GM21390 (cell line): ENCODE data around the gene MERTK.
"Not testable (repeated sequence)": the region's sequence is repeated elsewhere in the genome, so short reads cannot be mapped to it uniquely, and the experiment has no call there.

Experiments
- ATAC-seq: cut with Tn5 transposase; IDR thresholded peaks from one replicate; pipeline ENCODE4 v1.9.1; 2021; ENCODE audit not compliant: unreplicated experiment

Gene MERTK

DNA sequence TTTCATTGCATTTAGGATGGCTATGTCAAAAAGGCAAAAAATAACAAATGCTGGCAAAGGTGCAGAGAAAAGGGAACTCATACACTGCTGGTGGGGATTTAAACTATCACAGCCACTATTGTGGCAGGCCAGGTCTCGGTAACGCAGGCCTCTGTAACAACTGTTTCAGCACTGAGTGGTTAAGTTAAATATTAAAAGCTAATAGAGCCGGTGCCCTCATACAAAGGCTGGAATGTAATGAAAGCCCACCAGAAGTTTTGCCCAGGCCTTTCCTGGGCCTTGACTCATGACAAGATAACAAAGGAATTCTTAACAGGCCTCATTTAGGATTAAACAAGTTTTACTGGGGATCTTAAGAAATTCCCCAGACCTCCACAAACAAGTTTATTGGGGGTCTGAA lies 10.7 kb downstream of the MERTK start:
- no peak for ATAC-seq

DNA sequence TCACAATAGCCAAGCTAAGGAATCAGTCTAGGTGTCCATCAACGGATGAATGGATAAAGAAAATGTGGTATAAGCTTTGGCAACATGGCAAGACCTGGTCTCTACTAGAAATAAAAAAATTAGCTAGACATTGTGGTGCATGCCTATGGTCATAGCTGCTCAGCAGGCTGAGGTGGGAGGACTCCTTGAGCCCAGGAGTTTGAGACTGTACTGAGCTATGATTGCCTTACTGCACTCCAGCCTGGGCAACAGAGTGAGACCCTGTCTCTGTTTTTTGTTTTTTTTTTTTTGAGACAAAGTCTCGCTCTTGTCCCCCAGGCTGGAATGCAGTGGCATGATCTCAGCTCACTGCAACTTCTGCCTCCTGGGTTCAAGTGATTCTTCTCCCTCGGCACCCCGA lies 11.6 kb downstream of the MERTK start:
- not testable (repeated sequence) for ATAC-seq

GRCh38 chr2:111910609-111911277 lies 12.3 kb downstream of the MERTK start:
- no peak for ATAC-seq

DNA sequence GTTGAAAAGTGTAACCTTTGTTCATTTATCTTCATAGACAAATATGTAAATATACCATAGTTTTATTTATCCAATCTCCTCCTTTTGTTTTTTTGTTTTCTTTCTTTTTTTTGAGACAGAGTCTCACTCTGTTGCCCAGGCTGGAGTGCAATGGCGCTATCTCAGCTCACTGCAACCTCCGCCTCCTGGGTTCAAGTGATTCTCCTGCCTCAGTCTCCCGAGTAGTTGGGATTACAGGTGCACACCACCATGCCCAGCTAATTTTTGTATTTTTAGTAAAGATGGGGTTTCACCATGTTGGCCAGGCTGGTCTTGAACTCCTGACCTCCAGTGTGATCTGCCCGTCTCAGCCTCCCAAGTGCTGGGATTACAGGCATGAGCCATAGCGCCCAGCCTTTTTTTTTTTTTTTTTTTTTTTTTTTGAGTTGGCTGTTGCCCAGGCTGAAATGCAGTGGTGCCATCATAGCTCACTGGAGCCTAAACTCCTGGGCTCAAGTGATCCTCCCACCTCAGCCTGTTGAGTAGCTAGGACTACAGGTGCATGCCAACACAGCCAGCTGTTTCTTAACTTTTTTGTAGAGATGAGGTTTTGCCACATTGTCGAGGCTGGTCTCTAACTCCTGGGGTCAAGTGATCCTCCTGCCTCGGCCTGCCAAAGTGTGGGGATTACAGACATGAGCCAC lies 13.0 kb downstream of the MERTK start:
- not testable (repeated sequence) for ATAC-seq

- no peak for ATAC-seq
Observed at GRCh38 chr2:111912547-111912946, 14.1 kb downstream of the MERTK start.

GRCh38 chr2:111917106-111917505 lies 18.7 kb downstream of the MERTK start:
- no peak for ATAC-seq

GRCh38 chr2:111918383-111918806 lies 20.0 kb downstream of the MERTK start:
- no peak for ATAC-seq

GRCh38 chr2:111919365-111919764 lies 21.0 kb downstream of the MERTK start:
- no peak for ATAC-seq

GRCh38 chr2:111919794-111920608 lies 21.6 kb downstream of the MERTK start:
- no peak for ATAC-seq

GRCh38 chr2:111923276-111923804 lies 24.9 kb downstream of the MERTK start:
- ATAC-seq = no peak

GRCh38 chr2:111924617-111925107 lies 26.3 kb downstream of the MERTK start:
- no peak for ATAC-seq

DNA sequence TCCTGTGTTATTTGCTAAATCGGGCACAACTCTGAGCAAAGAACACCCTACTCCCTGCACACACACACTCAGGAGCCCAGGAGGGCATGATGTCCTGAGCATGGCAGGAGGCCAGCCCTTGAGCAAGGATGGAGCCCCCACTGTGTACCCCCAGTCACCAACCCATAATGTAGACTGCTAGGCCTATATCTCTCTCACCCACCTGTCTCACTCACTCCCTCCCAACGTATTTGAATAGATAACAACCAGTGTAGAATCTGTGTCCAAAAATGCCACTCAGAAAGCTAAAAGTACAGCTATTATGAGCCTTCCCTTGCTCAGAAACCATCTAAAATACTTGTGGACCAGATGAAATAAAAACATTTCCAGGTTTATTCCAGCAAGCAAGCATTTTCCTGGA lies 29.3 kb downstream of the MERTK start:
- no peak for ATAC-seq

DNA sequence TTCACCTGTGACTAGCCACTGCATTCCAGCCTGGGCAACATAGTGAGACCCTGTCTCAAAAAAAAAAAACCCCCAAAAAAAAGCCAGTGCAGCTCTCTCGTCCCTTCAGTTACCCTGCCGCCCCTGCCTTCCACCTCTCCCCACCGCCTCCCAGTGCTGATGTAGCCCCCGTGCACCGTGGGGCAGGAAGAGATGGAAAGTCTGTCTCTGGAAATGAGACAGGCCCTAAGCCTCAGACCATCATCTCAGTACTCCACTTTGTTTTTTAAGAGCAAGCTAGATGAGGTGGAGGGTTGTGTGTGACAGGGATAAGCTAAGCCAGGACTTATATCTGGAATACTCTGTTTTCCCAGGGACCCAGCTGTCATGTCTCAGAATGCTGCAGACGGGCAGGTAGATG lies 32.0 kb downstream of the MERTK start:
- ATAC-seq = no peak

DNA sequence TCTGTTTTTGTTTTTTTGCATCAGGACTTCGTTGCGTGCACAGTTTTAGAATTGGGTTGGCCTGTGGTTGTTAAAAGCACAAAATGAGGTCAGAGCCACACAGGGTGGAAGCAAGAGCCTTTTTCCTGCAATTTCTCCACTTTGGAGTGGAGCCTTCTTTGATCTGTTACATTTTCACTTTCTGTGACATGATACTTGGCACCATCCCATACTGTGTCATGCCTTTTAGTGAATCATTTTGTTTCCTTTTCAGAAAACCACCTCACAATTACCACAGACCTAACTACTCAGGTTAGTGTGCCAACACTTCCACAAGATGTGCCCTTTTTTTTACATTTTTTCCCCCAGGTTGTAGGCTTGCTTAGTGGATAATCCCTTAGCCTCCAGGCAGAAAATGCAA lies 32.5 kb downstream of the MERTK start:
- ATAC-seq = no peak

DNA sequence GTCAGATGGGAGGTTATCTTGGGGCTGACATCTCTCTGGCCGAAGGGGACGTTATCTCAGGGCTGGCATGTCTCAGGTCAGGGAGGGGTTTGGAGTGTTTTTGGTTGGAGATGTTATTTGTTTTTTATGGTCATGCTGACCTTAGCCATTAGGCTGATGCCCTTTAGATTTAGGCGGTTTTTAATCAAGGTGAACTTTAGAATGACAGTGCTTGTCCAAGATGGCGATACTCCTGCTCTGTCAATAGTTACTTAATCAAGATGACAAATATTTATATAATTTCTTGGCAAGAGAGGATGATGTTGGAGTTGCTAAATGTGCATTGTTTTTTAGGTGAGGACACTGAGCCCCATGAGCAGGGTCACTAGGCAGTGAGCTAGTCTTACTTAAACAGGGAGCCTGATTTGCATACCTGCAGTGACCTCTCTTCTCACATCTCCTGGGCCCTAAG lies 34.5 kb downstream of the MERTK start:
- no peak for ATAC-seq

GRCh38 chr2:111933900-111934299 lies 35.5 kb downstream of the MERTK start:
- ATAC-seq = not testable (repeated sequence)

DNA sequence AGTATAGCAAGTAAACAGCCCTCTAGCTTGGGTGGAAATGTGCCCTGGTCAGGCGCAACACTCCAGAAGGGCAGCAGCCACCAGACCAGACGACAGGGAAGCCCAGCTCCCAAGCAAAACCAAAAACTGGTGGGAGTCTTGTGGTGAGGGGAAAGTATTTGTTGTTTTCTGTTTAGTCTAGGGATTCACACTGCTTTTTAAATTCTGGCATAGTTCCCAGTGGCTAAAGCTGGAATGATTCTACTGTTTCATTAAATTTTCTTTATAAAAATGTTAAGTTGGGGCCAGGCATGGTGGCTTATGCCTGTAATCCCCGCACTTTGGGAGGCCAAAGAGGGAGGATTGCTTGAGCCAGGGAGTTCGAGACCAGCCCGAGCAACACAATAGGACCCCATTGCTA lies 38.5 kb downstream of the MERTK start:
- ATAC-seq = no peak

DNA sequence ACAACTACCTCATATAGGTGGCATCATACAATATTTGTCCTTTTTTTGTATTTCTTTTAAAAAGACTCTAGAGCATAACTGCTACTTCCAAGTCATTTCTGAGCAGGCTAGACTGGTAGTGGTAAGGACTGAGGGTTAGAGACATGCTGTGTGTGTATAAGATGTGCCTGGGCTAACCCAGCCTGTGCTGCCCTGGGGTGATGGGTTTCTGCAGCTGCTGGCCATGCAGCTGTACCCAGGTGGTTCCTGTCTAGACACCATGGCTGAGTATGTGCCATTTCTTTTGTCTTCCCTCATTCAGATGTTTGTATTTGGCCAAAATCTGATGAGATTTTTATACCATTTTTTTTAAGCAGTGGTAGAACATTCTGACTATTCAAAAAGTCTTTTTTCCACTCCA lies 40.0 kb downstream of the MERTK start:
- ATAC-seq = no peak

DNA sequence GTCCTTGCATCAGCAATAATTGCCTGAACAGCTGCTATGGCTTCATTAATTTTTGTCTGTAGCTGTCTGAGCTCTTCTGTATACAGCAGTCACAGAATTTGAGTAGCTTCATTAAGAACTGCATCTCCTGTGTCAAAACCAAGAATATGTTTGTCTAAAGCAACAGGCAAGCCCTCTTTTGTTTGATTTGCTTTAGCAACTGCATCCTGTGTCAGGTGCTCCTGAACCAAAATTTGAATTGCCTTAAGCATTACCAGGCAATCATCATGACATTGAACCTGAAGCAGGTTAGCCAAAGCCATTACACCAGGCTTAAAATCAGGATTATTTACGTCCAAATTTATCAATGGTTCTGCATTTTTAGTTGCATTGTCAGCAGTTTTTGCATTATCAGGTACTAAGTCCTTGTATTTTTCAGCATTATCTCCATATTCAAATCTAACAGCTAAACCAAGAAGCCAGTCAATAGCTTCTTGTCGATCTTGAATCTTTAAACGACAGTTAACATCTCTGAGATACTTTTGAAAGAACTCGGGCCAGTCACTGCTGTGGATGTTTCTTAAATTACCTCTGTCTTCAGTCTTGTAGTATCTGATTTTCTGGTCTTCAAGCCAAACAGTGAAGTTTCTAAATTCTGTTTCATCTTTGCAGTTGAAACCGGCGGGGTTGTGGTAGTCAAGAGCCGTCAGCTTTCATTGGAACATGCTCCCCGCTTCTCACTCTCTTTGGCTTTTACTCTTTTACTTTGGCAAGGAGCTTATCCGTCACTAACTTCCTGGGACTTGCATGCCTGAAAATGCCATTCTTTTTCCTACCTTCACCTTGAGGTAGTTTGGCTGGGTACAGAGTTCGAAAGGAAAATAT lies 42.2 kb downstream of the MERTK start:
- no peak for ATAC-seq

DNA sequence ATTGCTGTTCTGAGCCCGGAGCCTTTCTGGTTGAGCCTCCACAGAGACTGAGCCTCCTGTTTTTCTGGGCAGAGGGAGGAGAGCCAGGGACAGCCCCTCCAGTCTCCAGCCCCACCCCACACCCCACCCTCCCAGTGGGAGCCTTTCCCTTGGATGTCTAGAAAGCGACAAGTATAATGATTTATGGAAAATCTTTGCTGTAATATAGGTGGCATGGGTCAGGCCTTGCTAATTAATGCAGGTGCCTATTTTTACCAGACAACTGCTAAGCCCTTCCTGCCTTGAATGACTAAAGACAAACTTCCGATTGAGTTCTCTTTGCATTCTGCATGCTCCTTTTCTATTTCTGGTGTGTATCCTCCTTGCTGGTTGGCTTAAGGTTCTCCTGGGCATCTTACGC lies 43.1 kb downstream of the MERTK start:
- ATAC-seq = no peak
